ENCODE data around the gene ITPR1. TPM values are rescaled to one million over a fixed set of nuclear protein-coding genes. Genes with fewer than 3 reads are reported as not detected.

The ITPR1 gene
- total and polyA plus RNA-seq, 2 of the 4 experiments (the other 2 are of a cell fraction), result 1.8 to 5.7 TPM

- DNase-seq (no peak), ATAC-seq (ENCODE audit: low read depth) (no peak)
- Histone ChIP-seq H2BK120ac (ENCODE audit: low read depth, low read length) (no peak overlapping the region), H4K91ac (ENCODE audit: insufficient read depth, low read depth, low read length) (no peak overlapping the region), H3K36me3 (ENCODE audit: control insufficient read depth, insufficient read depth, low read length) (no peaks in the 10 kb centered on the region), H3K9me3 (ENCODE audit: control insufficient read depth, insufficient read depth, low read length) (no peaks in the 10 kb centered on the region), H3K14ac (replicated peaks; ENCODE audit: low read depth, low read length) (no peak overlapping the region), H3K27me3 (ENCODE audit: control insufficient read depth, insufficient read depth, low read length) (peaks cover 3% of the 10 kb centered on the region), H2BK20ac (ENCODE audit: low read depth, low read length) (no peak overlapping the region), H3K4ac (ENCODE audit: low read depth, low read length) (no peak overlapping the region), H2BK15ac (ENCODE audit: low read depth, low read length) (no peak overlapping the region), H3K18ac (ENCODE audit: low read depth, low read length) (no peak overlapping the region), H3K9me1 (ENCODE audit: insufficient read depth, low read length) (no peaks in the 10 kb centered on the region), H4K8ac (ENCODE audit: low read depth in 2 of 2, low read length in 2 of 2) (no peak overlapping the region), H3K27ac (ENCODE audit: insufficient read depth, low read length) (no peak overlapping the region), H2AK9ac (replicated peaks; ENCODE audit: low read depth, low read length, poor library complexity) (no peak overlapping the region), H3K56ac (ENCODE audit: extremely low read depth, insufficient read depth, low read length) (no peak overlapping the region), H3K4me1 (ENCODE audit: control insufficient read depth, insufficient read depth, low read length) (no peaks in the 10 kb centered on the region), H3K23ac (ENCODE audit: low read depth, low read length) (no peak overlapping the region), H2AFZ (replicated peaks; ENCODE audit: low read length, poor library complexity) (no peak overlapping the region), H4K5ac (ENCODE audit: low read depth, low read length) (no peak overlapping the region), H3K4me2 (ENCODE audit: low read depth, low read length) (no peak overlapping the region), H2BK5ac (ENCODE audit: low read depth, low read length, poor library complexity, severe bottlenecking) (no peak overlapping the region), H2AK5ac (ENCODE audit: low read depth, low read length) (no peak overlapping the region), H4K20me1 (ENCODE audit: insufficient read depth, low read length) (no peaks in the 10 kb centered on the region), H3K9ac (ENCODE audit: low read depth, low read length) (no peak overlapping the region), H3K4me3 (ENCODE audit: insufficient read depth, low read depth, low read length) (no peak overlapping the region), H3K79me1 (ENCODE audit: low read depth in 1 of 2, low read length in 2 of 2) (no peaks in the 10 kb centered on the region)
- dilution Hi-C loops (cut with HindIII; ENCODE audit: low sequenced_read_pairs, unreplicated experiment) (no loop called here), in situ Hi-C loops (cut with MboI; ENCODE audit: low sequenced_read_pairs) (no loop called here), intact Hi-C loops (cut with micrococcal nuclease) (no loop called here)
- ChIA-PET CTCF (interaction anchor here (0.6 kb wide), 1 partner anchor 18 kb away, joined by 3 read pairs; no protein-coding TSS in a partner anchor), POLR2A (ENCODE audit: unreplicated experiment) (no interaction called here)
- BruUV-seq (replicated peaks), result no TSS peak
- no CpG with 5 or more reads among the region's 3 CpGs for WGBS, 2 experiments (ENCODE audit: extremely low coverage in 2 of 2, insufficient read length in 1 of 2)
- no peak for TF ChIP-seq MXI1 (IDR thresholded peaks at IDR 0.05; ENCODE audit: borderline replicate concordance, low read depth, low read length)
- TF ChIP-seq NFE2L2 (IDR thresholded peaks at IDR 0.05; ENCODE audit: low read depth, low read length), result no peak
- no peak for TF ChIP-seq MAFK (IDR thresholded peaks at IDR 0.05; ENCODE audit: low read depth, low read length)
Measured at GRCh38 chr3:4615750-4616149, 122.6 kb downstream of the ITPR1 start.
